A549 (cell line): ENCODE measurements around the gene RGSL1. TPM values are rescaled to one million over a fixed set of nuclear protein-coding genes. Genes with fewer than 3 reads are reported as not detected.

ENCODE experiments used
- ATAC-seq, 2 experiments: fragments of 200-7000 bp in 1 of 2; fragments of >200 bp in 1 of 2; cut with Nextera tagmentation in 1 of 2; cut with Tn5 transposase in 1 of 2; 3 replicates each; pipeline versions ENCODE4 v1.8.0 to v1.9.1; 2018 to 2020; ENCODE audit warnings: mild to moderate bottlenecking in 1 of 2, moderate library complexity in 1 of 2
- CTCF ChIA-PET: fragments of 300-600 bp; sonication (Branson Sonifier 250); formaldehyde crosslinking; extraction: SDS; loops from one replicate; lab custom pipeline; 2021; ENCODE audit warnings: antibody characterized with exemption, inconsistent platforms; lab: Yijun Ruan, JAX
- POLR2A ChIA-PET: fragments of 350-600 bp; formaldehyde crosslinking; extraction: SDS; loops from one replicate; lab custom pipeline; 2021; ENCODE audit warnings: antibody characterized with exemption, inconsistent platforms; lab: Yijun Ruan, JAX
- DNase-seq, 2 experiments: peaks; one replicate each; pipeline versions ENCODE4 v3.0.0 to v3.0.0-alpha.2; 2011 to 2016; ENCODE audit warnings: low read depth in 1 of 2, low spot score in 1 of 2
- FAIRE-seq: peaks from 2 replicates; lab custom pipeline; 2011; peaks lifted over from hg19 to GRCh38; lab: Jason Lieb, UNC
- H3K27ac ChIP-seq, 2 experiments: fragments of >200 bp; sonication (Bioruptor Twin); formaldehyde crosslinking; 3 replicates each; pipeline ENCODE4 v1.5.1; 2016 to 2017
- H3K4me1 ChIP-seq: fragments of >200 bp; sonication (Bioruptor Twin); formaldehyde crosslinking; 3 replicates; pipeline ENCODE4 v1.6.1; 2016
- H3K4me2 ChIP-seq: fragments of >200 bp; sonication (Bioruptor Twin); formaldehyde crosslinking; 3 replicates; pipeline ENCODE4 v1.6.1; 2016
- H3K4me3 ChIP-seq: fragments of >200 bp; sonication (Bioruptor Twin); formaldehyde crosslinking; 3 replicates; pipeline ENCODE4 v1.5.1; 2016
- H3K9me3 ChIP-seq: fragments of >200 bp; sonication (Bioruptor Twin); formaldehyde crosslinking; 3 replicates; pipeline ENCODE4 v1.6.1; 2016
- ATOH8 ChIP-seq: fragments of 250-450 bp; sonication (Bioruptor Pico); IDR thresholded peaks from 2 replicates; pipeline ENCODE4 v1.5.0; 2020; ENCODE audit warnings: low read depth, mild to moderate bottlenecking, moderate library complexity
- BHLHE40 ChIP-seq: IDR thresholded peaks from 2 replicates; pipeline ENCODE4 v1.6.1; 2012; ENCODE audit warnings: low read depth, low read length, inconsistent platforms
- CBX8 ChIP-seq: fragments of 200-600 bp; sonication (generic); IDR thresholded peaks from 2 replicates; pipeline ENCODE4 v1.6.1; 2016
- CEBPB ChIP-seq, 2 experiments: fragments of >200 bp in 1 of 2; sonication (Bioruptor Twin) in 1 of 2; formaldehyde crosslinking in 1 of 2; IDR thresholded peaks; 2 replicates each; pipeline ENCODE4 v1.6.1; 2012 to 2016
- CHD4 ChIP-seq: fragments of 200-600 bp; sonication (generic); IDR thresholded peaks from 2 replicates; pipeline ENCODE4 v1.6.1; 2016; ENCODE audit warnings: antibody characterized with exemption, mild to moderate bottlenecking, borderline replicate concordance
- EHF ChIP-seq: fragments of 250-450 bp; sonication (Bioruptor Pico); IDR thresholded peaks from 2 replicates; pipeline ENCODE4 v1.5.0; 2020; ENCODE audit warnings: mild to moderate bottlenecking
- ESRRA ChIP-seq: fragments of 150-350 bp; IDR thresholded peaks from 2 replicates; pipeline ENCODE4 v1.6.1; 2014; ENCODE audit warnings: mild to moderate bottlenecking, low read length, borderline replicate concordance
- FOSB ChIP-seq: fragments of 250-450 bp; sonication (Bioruptor Pico); IDR thresholded peaks from 2 replicates; pipeline ENCODE4 v1.5.0; 2020; ENCODE audit warnings: mild to moderate bottlenecking, moderate library complexity
- GATA3 ChIP-seq: IDR thresholded peaks from 2 replicates; pipeline ENCODE4 v1.6.1; 2012; ENCODE audit warnings: borderline replicate concordance
- HOXB13 ChIP-seq: fragments of 250-450 bp; sonication (Bioruptor Pico); IDR thresholded peaks from 2 replicates; pipeline ENCODE4 v1.5.0; 2020; ENCODE audit warnings: low read depth, mild to moderate bottlenecking, moderate library complexity
- JUNB ChIP-seq: fragments of >200 bp; sonication (Bioruptor Twin); formaldehyde crosslinking; IDR thresholded peaks from 2 replicates; pipeline ENCODE4 v1.6.1; 2016
- KDM5A ChIP-seq: fragments of 200-600 bp; sonication (generic); IDR thresholded peaks from 2 replicates; pipeline ENCODE4 v1.6.1; 2016; ENCODE audit warnings: antibody characterized with exemption, mild to moderate bottlenecking
- MAZ ChIP-seq: fragments of 150-350 bp; IDR thresholded peaks from 2 replicates; pipeline ENCODE4 v1.6.1; 2014; ENCODE audit warnings: antibody characterized with exemption, low read depth, low read length, borderline replicate concordance
- MYC ChIP-seq: IDR thresholded peaks from 2 replicates; pipeline ENCODE4 v1.6.1; 2012; ENCODE audit warnings: mild to moderate bottlenecking, inconsistent platforms, low read length, improper control_type of control experiment, borderline replicate concordance
- NFE2L2 ChIP-seq: fragments of 150-350 bp; conservative IDR thresholded peaks from 2 replicates; pipeline ENCODE4 v1.6.1; 2014; ENCODE audit warnings: low read length
- NPAS2 ChIP-seq: fragments of 250-450 bp; sonication (Bioruptor Pico); IDR thresholded peaks from 2 replicates; pipeline ENCODE4 v1.8.0; 2022; ENCODE audit warnings: mild to moderate bottlenecking, moderate library complexity, borderline replicate concordance
- NR3C1 ChIP-seq: fragments of >200 bp; sonication (Bioruptor Twin); formaldehyde crosslinking; IDR thresholded peaks from 3 replicates; pipeline ENCODE4 v1.6.1; 2017
- PHF8 ChIP-seq: fragments of 200-600 bp; sonication (generic); IDR thresholded peaks from 2 replicates; pipeline ENCODE4 v1.6.1; 2016; ENCODE audit warnings: low read depth, mild to moderate bottlenecking, antibody characterized with exemption, moderate library complexity, borderline replicate concordance
- RAD21 ChIP-seq, 2 experiments: fragments of >200 bp in 1 of 2; sonication (Bioruptor Twin) in 1 of 2; formaldehyde crosslinking in 1 of 2; IDR thresholded peaks in 1 of 2; conservative IDR thresholded peaks in 1 of 2; 2 replicates in 1 of 2; 3 replicates in 1 of 2; pipeline ENCODE4 v1.6.1; 2012 to 2018; ENCODE audit warnings: inconsistent platforms in 1 of 2
- RARB ChIP-seq: fragments of 250-450 bp; sonication (Bioruptor Pico); IDR thresholded peaks from 2 replicates; pipeline ENCODE4 v1.8.0; 2021; ENCODE audit warnings: mild to moderate bottlenecking, moderate library complexity
- RCOR1 ChIP-seq: fragments of 150-350 bp; IDR thresholded peaks from 2 replicates; pipeline ENCODE4 v1.6.1; 2014; ENCODE audit warnings: antibody characterized with exemption, low read length, low read depth
- REST ChIP-seq: fragments of 200-600 bp; sonication (generic); IDR thresholded peaks from 2 replicates; pipeline ENCODE4 v1.6.1; 2016; ENCODE audit warnings: antibody characterized with exemption, mild to moderate bottlenecking, moderate library complexity
- RFX5 ChIP-seq: fragments of 450-650 bp; IDR thresholded peaks from 2 replicates; pipeline ENCODE4 v1.7.1; 2014; ENCODE audit warnings: antibody characterized with exemption, mild to moderate bottlenecking, moderate library complexity
- SREBF2 ChIP-seq: fragments of 450-650 bp; IDR thresholded peaks from 2 replicates; pipeline ENCODE4 v1.6.1; 2014; ENCODE audit warnings: mild to moderate bottlenecking, moderate library complexity
- ZC3H11A ChIP-seq: fragments of 450-650 bp; IDR thresholded peaks from 2 replicates; pipeline ENCODE4 v1.6.1; 2014; ENCODE audit warnings: antibody characterized with exemption, mild to moderate bottlenecking
- ZFP36 ChIP-seq: fragments of 450-650 bp; IDR thresholded peaks from 2 replicates; pipeline ENCODE4 v1.6.1; 2014; ENCODE audit warnings: borderline replicate concordance; ENCODE audit not compliant: partially characterized antibody
- WGBS: methylation state at CpG from one replicate; pipeline ENCODE4 v1.1.6; 2017; ENCODE audit errors: missing lambda C conversion rate; 5-methylcytosine and 5-hydroxymethylcytosine counted together
- polyA plus RNA-seq, 4 experiments: library from polyadenylated mRNA; depleted of rRNA in 3 of 4; stranded (reverse); fragments of >200 nt; fragmentation: RNase III in 1 of 4; extraction: RNeasy Plus Mini Kit Qiagen cat#74134 plus additional on column Dnase treatment in 1 of 4; gene quantifications; 2 replicates in 3 of 4; 3 replicates in 1 of 4; pipeline ENCODE4 v1.2.3, GENCODE V29; 2011 to 2017
- TF ChIP-seq, protein P1 (sequence below): fragments of 450-650 bp; IDR thresholded peaks from 2 replicates; pipeline ENCODE4 v1.6.1; 2014; ENCODE audit warnings: antibody characterized with exemption
- TF ChIP-seq, protein P2 (sequence below): fragments of 250-450 bp; sonication (Bioruptor Pico); IDR thresholded peaks from 2 replicates; pipeline ENCODE4 v1.5.0; 2021; ENCODE audit warnings: mild to moderate bottlenecking, moderate library complexity, borderline replicate concordance
- TF ChIP-seq, protein P3 (sequence below): IDR thresholded peaks from 2 replicates; pipeline ENCODE4 v1.6.1; 2012

Gene RGSL1
- polyA plus RNA-seq, 2 of the 4 experiments (the other 2 are of a cell fraction): not detected

GRCh38 chr1:182460550-182460951, 10.6 kb downstream of the RGSL1 start:
- no peak for ATAC-seq

DNA sequence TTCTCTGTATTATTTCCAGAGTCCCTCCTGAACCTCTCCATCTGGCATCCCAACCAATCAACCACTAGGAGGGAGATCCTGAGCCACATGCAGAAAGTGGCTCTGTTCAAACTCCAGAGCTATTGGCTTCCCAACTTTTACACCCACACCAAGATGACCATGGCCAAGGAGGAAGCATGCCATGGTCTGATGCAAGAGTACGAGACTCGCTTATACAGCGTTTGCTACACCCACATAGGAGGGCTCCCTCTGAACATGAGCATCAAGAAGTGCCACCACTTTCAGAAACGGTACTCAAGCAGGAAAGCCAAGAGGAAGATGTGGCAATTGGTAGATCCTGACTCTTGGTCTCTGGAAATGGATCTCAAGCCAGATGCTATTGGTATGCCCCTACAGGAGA, 23.6 kb downstream of the RGSL1 start:
- Histone ChIP-seq H3K9me3 (no peaks in the 10 kb centered on the region), H3K4me2 (no peak overlapping the region), H3K27ac (no peak overlapping the region), H3K4me1 (no peaks in the 10 kb centered on the region), H3K4me3 (no peak overlapping the region)
- ChIA-PET POLR2A (no interaction called here), CTCF (no interaction called here)
- TF ChIP-seq, protein P1, sequence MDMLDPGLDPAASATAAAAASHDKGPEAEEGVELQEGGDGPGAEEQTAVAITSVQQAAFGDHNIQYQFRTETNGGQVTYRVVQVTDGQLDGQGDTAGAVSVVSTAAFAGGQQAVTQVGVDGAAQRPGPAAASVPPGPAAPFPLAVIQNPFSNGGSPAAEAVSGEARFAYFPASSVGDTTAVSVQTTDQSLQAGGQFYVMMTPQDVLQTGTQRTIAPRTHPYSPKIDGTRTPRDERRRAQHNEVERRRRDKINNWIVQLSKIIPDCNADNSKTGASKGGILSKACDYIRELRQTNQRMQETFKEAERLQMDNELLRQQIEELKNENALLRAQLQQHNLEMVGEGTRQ: no peak
- TF ChIP-seq NR3C1 (no peak), FOSB (CRISPR knock-in tag) (no peak), HOXB13 (CRISPR knock-in tag) (no peak), ZFP36 (no peak), RARB (CRISPR knock-in tag) (no peak), ESRRA (no peak), CBX8 (no peak)
- FAIRE-seq: no peak
- no peak for DNase-seq
- ATAC-seq: no peak
- 3% methylated on average over 4 of the region's 4 CpGs for WGBS

More at GRCh38 chr1:182460550-182460951, 10.6 kb downstream of the RGSL1 start:
- POLR2A ChIA-PET: no interaction called here
- no peak overlapping the region for H3K27ac ChIP-seq
- TF ChIP-seq RAD21 (conservative IDR thresholded peaks at IDR 0.05 in 1 of 2, IDR thresholded peaks at IDR 0.05 in 1 of 2): no peak
- TF ChIP-seq JUNB: no peak
- no peak for TF ChIP-seq NR3C1
- TF ChIP-seq GATA3: no peak
- no peak for TF ChIP-seq RCOR1
- no peak for TF ChIP-seq CEBPB (IDR thresholded peaks at IDR 0.05)
- TF ChIP-seq, all 56 proteins: peak for 0
- Histone ChIP-seq H3K4me1 (no peaks in the 10 kb centered on the region), H3K4me3 (no peak overlapping the region), H3K4me2 (no peak overlapping the region), H3K9me3 (no peaks in the 10 kb centered on the region)
- CTCF ChIA-PET: interaction anchor here (0.6 to 0.7 kb wide), 2 partner anchors 26 to 27 kb away, joined by 3 read pairs; no protein-coding TSS in a partner anchor
- no peak for FAIRE-seq
- DNase-seq: no peak

DNA sequence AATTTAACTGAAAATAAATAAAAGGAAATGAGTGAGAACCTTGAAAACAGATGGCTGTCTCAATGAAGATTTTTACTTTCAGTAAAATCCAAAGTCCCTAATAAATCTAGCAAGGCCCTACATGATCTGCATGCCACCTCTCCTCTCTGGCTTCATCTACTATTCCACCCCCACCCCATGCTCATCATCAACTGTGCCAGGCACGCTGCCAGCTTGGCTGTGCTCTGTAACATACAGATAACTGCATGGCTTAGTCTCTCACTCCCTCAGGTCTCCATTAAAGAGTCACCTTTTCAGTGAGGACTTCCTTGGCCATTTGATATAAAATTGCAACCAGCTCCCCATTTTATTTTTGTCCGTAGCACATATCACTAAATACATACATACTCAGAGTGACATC, 26.7 kb downstream of the RGSL1 start:
- no peak for ATAC-seq
- TF ChIP-seq BHLHE40: no peak
- no peak for TF ChIP-seq EHF
- TF ChIP-seq CEBPB (IDR thresholded peaks at IDR 0.05): no peak
- no peak for TF ChIP-seq RFX5
- TF ChIP-seq, protein P2, sequence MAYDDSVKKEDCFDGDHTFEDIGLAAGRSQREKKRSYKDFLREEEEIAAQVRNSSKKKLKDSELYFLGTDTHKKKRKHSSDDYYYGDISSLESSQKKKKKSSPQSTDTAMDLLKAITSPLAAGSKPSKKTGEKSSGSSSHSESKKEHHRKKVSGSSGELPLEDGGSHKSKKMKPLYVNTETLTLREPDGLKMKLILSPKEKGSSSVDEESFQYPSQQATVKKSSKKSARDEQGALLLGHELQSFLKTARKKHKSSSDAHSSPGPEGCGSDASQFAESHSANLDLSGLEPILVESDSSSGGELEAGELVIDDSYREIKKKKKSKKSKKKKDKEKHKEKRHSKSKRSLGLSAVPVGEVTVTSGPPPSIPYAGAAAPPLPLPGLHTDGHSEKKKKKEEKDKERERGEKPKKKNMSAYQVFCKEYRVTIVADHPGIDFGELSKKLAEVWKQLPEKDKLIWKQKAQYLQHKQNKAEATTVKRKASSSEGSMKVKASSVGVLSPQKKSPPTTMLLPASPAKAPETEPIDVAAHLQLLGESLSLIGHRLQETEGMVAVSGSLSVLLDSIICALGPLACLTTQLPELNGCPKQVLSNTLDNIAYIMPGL (CRISPR knock-in tag): no peak
- no peak for TF ChIP-seq SREBF2
- no peak for TF ChIP-seq RARB (CRISPR knock-in tag)
- no peak for TF ChIP-seq NFE2L2
- no peak for TF ChIP-seq ZC3H11A
- TF ChIP-seq PHF8: no peak
- no peak for TF ChIP-seq KDM5A
- no peak for TF ChIP-seq ATOH8
- TF ChIP-seq MAZ: no peak
- no peak for TF ChIP-seq MYC
- no peak for TF ChIP-seq NPAS2 (CRISPR knock-in tag)
- TF ChIP-seq, protein P3, sequence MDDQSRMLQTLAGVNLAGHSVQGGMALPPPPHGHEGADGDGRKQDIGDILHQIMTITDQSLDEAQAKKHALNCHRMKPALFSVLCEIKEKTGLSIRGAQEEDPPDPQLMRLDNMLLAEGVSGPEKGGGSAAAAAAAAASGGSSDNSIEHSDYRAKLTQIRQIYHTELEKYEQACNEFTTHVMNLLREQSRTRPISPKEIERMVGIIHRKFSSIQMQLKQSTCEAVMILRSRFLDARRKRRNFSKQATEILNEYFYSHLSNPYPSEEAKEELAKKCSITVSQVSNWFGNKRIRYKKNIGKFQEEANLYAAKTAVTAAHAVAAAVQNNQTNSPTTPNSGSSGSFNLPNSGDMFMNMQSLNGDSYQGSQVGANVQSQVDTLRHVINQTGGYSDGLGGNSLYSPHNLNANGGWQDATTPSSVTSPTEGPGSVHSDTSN: no peak
- no peak for TF ChIP-seq REST
- no peak for TF ChIP-seq CHD4
- TF ChIP-seq, all 56 proteins: peak for 0
- WGBS: 4% methylated on average over 2 of the region's 2 CpGs
- ChIA-PET POLR2A (no interaction called here), CTCF (no interaction called here)
- no peak overlapping the region for H3K4me3 ChIP-seq
- no peaks in the 10 kb centered on the region for H3K9me3 ChIP-seq
- DNase-seq (no peak), FAIRE-seq (no peak)
- no peak overlapping the region for H3K27ac ChIP-seq
- no peak overlapping the region for H3K4me2 ChIP-seq
- H3K4me1 ChIP-seq: no peaks in the 10 kb centered on the region
